H1 (cell line): ENCODE results near the gene TMTC4. TPM values are rescaled to one million over a fixed set of nuclear protein-coding genes. Genes with fewer than 3 reads are reported as not detected.

ENCODE experiments used
- CTCF ChIA-PET: fragments of 300-600 bp; sonication (Branson Sonifier 250); formaldehyde crosslinking; loops from one replicate; lab custom pipeline; 2021; ENCODE audit not compliant: partially characterized antibody; lab: Charles Lee
- POLR2A ChIA-PET: fragments of 300-600 bp; sonication (Branson Sonifier 250); formaldehyde crosslinking; loops from one replicate; lab custom pipeline; 2021; ENCODE audit warnings: inconsistent platforms; ENCODE audit not compliant: partially characterized antibody; lab: Charles Lee
- DNase-seq, 2 experiments: peaks; one replicate each; pipeline versions ENCODE4 v3.0.0 to v3.0.0-alpha.2; 2010 to 2022; ENCODE audit warnings: low spot score in 2 of 2, low read depth in 1 of 2, mixed read lengths in 1 of 2
- FAIRE-seq: peaks from 2 replicates; lab custom pipeline; 2011; peaks lifted over from hg19 to GRCh38; lab: Jason Lieb, UNC
- H2AFZ ChIP-seq: 2 replicates; pipeline ENCODE4 v1.8.1; 2012; ENCODE audit warnings: low read length, inconsistent platforms
- H2AK5ac ChIP-seq: 2 replicates; pipeline ENCODE4 v1.6.1; 2013; ENCODE audit warnings: low read depth, low read length
- H2BK120ac ChIP-seq: replicated peaks from 2 replicates; pipeline ENCODE3; 2013; ENCODE audit warnings: low read depth, low read length, inconsistent platforms
- H2BK12ac ChIP-seq: 2 replicates; pipeline ENCODE4 v1.6.1; 2013; ENCODE audit warnings: low read depth, low read length
- H2BK15ac ChIP-seq: 2 replicates; pipeline ENCODE4 v1.6.1; 2013; ENCODE audit warnings: low read length
- H2BK20ac ChIP-seq: 2 replicates; pipeline ENCODE4 v1.6.1; 2013; ENCODE audit warnings: low read length
- H2BK5ac ChIP-seq: 2 replicates; pipeline ENCODE4 v1.6.1; 2013; ENCODE audit warnings: low read depth, low read length
- H3K14ac ChIP-seq: 2 replicates; pipeline ENCODE4 v1.6.1; 2013; ENCODE audit warnings: inconsistent platforms; ENCODE audit not compliant: insufficient read length
- H3K18ac ChIP-seq: 2 replicates; pipeline ENCODE4 v1.6.1; 2013; ENCODE audit warnings: low read length; ENCODE audit errors: extremely low read depth
- H3K23ac ChIP-seq: 2 replicates; pipeline ENCODE4 v1.6.1; 2013; ENCODE audit warnings: inconsistent platforms; ENCODE audit not compliant: insufficient read length
- H3K23me2 ChIP-seq: 2 replicates; pipeline ENCODE4 v1.6.1; 2013; ENCODE audit warnings: low read depth, low read length
- H3K27ac ChIP-seq: 2 replicates; pipeline ENCODE4 v1.6.1; 2011; ENCODE audit warnings: low read depth, low read length, inconsistent platforms
- H3K27me3 ChIP-seq, 4 experiments: replicated peaks in 1 of 4; 1 replicate in 1 of 4; 2 replicates in 3 of 4; pipeline versions ENCODE4 v1.6.1 to v1.8.1; 2011 to 2013; ENCODE audit warnings: low read length in 3 of 4, mild to moderate bottlenecking in 3 of 4, inconsistent platforms in 2 of 4, mixed read lengths in 2 of 4, moderate library complexity in 1 of 4; ENCODE audit not compliant: control insufficient read depth in 3 of 4, insufficient read depth in 3 of 4; ENCODE audit errors: extremely low read depth in 1 of 4
- H3K36me3 ChIP-seq, 4 experiments: 2 replicates each; pipeline versions ENCODE4 v1.6.1 to v1.8.1; 2011 to 2013; ENCODE audit warnings: mild to moderate bottlenecking in 4 of 4, low read length in 3 of 4, moderate library complexity in 2 of 4, control low read depth in 1 of 4, inconsistent platforms in 1 of 4; ENCODE audit not compliant: insufficient read depth in 4 of 4, control insufficient read depth in 2 of 4
- H3K4ac ChIP-seq: replicated peaks from 2 replicates; pipeline ENCODE3; 2013; ENCODE audit warnings: low read length, low read depth, mixed read lengths, inconsistent platforms; ENCODE audit not compliant: insufficient read length
- H3K4me1 ChIP-seq, 4 experiments: replicated peaks in 1 of 4; 1 replicate in 1 of 4; 2 replicates in 3 of 4; pipeline versions ENCODE4 v1.6.1 to v1.8.1; 2011 to 2013; ENCODE audit warnings: low read length in 3 of 4, inconsistent platforms in 2 of 4, mixed read lengths in 1 of 4; ENCODE audit not compliant: insufficient read depth in 4 of 4, control insufficient read depth in 3 of 4
- H3K4me2 ChIP-seq, 2 experiments: 2 replicates each; pipeline versions ENCODE4 v1.6.1 to v1.8.1; 2011 to 2013; ENCODE audit warnings: low read depth in 2 of 2, low read length in 2 of 2, control low read depth in 1 of 2, inconsistent platforms in 1 of 2, mild to moderate bottlenecking in 1 of 2; ENCODE audit not compliant: insufficient read depth in 1 of 2
- H3K4me3 ChIP-seq, 4 experiments: fragments of 200-600, 300-600 bp in 1 of 4; sonication (generic), shearing (Covaris generic), sonication (Bioruptor Twin) in 1 of 4; 2 replicates each; pipeline versions ENCODE4 v1.5.1 to v1.8.1; 2011 to 2016; ENCODE audit warnings: low read length in 4 of 4, low read depth in 3 of 4, control low read depth in 2 of 4, inconsistent platforms in 2 of 4, mild to moderate bottlenecking in 2 of 4, mixed read lengths in 1 of 4, moderate library complexity in 1 of 4; ENCODE audit not compliant: insufficient read depth in 2 of 4; ENCODE audit errors: extremely low read depth in 1 of 4
- H3K56ac ChIP-seq: replicated peaks from 2 replicates; pipeline ENCODE3; 2013; ENCODE audit warnings: low read depth, mild to moderate bottlenecking, mixed read lengths, low read length, inconsistent platforms; ENCODE audit not compliant: insufficient read length
- H3K79me1 ChIP-seq: 2 replicates; pipeline ENCODE4 v1.6.1; 2013; ENCODE audit warnings: low read depth, low read length, control low read depth
- H3K79me2 ChIP-seq, 2 experiments: 2 replicates each; pipeline versions ENCODE4 v1.6.1 to v1.8.1; 2012 to 2013; ENCODE audit warnings: low read length in 2 of 2, mild to moderate bottlenecking in 2 of 2, inconsistent platforms in 1 of 2; ENCODE audit not compliant: insufficient read depth in 2 of 2, control insufficient read depth in 1 of 2
- H3K9ac ChIP-seq, 4 experiments: replicated peaks in 1 of 4; 1 replicate in 1 of 4; 2 replicates in 3 of 4; pipeline versions ENCODE4 v1.6.1 to v1.8.1; 2011 to 2013; ENCODE audit warnings: low read depth in 3 of 4, low read length in 3 of 4, control low read depth in 2 of 4, mild to moderate bottlenecking in 2 of 4, moderate library complexity in 2 of 4, inconsistent platforms in 1 of 4; ENCODE audit errors: extremely low read depth in 1 of 4
- H3K9me3 ChIP-seq, 2 experiments: 2 replicates each; pipeline versions ENCODE4 v1.6.1 to v1.8.1; 2012 to 2013; ENCODE audit warnings: mild to moderate bottlenecking in 2 of 2, moderate library complexity in 2 of 2, control low read depth in 1 of 2, inconsistent platforms in 1 of 2, low read depth in 1 of 2, low read length in 1 of 2, mixed read lengths in 1 of 2; ENCODE audit not compliant: insufficient read depth in 2 of 2
- H4K20me1 ChIP-seq, 2 experiments: replicated peaks in 1 of 2; 2 replicates each; pipeline versions ENCODE3 to v1.8.1; 2011 to 2013; ENCODE audit warnings: inconsistent platforms in 2 of 2, low read length in 2 of 2, mild to moderate bottlenecking in 1 of 2; ENCODE audit not compliant: insufficient read depth in 2 of 2, control insufficient read depth in 1 of 2
- H4K5ac ChIP-seq: 2 replicates; pipeline ENCODE4 v1.6.1; 2013; ENCODE audit warnings: low read length, low read depth, mixed read lengths, inconsistent platforms; ENCODE audit not compliant: insufficient read length
- H4K8ac ChIP-seq: 2 replicates; pipeline ENCODE4 v1.8.0; 2013; ENCODE audit warnings: mild to moderate bottlenecking, moderate library complexity, low read length, inconsistent platforms; ENCODE audit not compliant: insufficient read depth; ENCODE audit errors: extremely low read depth
- H4K91ac ChIP-seq: replicated peaks from 2 replicates; pipeline ENCODE3; 2013; ENCODE audit warnings: low read length, mixed read lengths, inconsistent platforms; ENCODE audit not compliant: insufficient read length
- BRCA1 ChIP-seq: IDR thresholded peaks from 2 replicates; pipeline ENCODE4 v1.6.1; 2012; ENCODE audit warnings: low read depth, low read length, improper control_type of control experiment
- GTF2F1 ChIP-seq: IDR thresholded peaks from 2 replicates; pipeline ENCODE4 v1.6.1; 2012; ENCODE audit warnings: low read depth, low read length, improper control_type of control experiment, borderline replicate concordance
- NANOG ChIP-seq: IDR thresholded peaks from 2 replicates; pipeline ENCODE4 v1.6.1; 2011; ENCODE audit warnings: low read length, low read depth, mild to moderate bottlenecking, inconsistent platforms; ENCODE audit not compliant: insufficient read depth, poor library complexity, severe bottlenecking
- NRF1 ChIP-seq: IDR thresholded peaks from 2 replicates; pipeline ENCODE4 v1.6.1; 2011; ENCODE audit warnings: mild to moderate bottlenecking, low read depth, low read length, improper control_type of control experiment
- SIN3A ChIP-seq, 2 experiments: IDR thresholded peaks in 1 of 2; conservative IDR thresholded peaks in 1 of 2; 2 replicates each; pipeline ENCODE4 v1.6.1; 2011 to 2012; ENCODE audit warnings: low read length in 2 of 2, improper control_type of control experiment in 1 of 2, low read depth in 1 of 2, mild to moderate bottlenecking in 1 of 2
- SP1 ChIP-seq: IDR thresholded peaks from 2 replicates; pipeline ENCODE4 v1.6.1; 2011; ENCODE audit warnings: low read depth, low read length
- SP4 ChIP-seq: IDR thresholded peaks from 2 replicates; pipeline ENCODE4 v1.6.1; 2012; ENCODE audit warnings: low read length, inconsistent platforms
- TBP ChIP-seq: IDR thresholded peaks from 2 replicates; pipeline ENCODE4 v1.6.1; 2011; ENCODE audit warnings: low read depth, low read length, improper control_type of control experiment
- WGBS, 2 experiments: shearing (Covaris generic) in 1 of 2; methylation state at CpG; one replicate each; pipeline versions ENCODE4 v1.1.6 to v1.1.7; 2013 to 2015; ENCODE audit warnings: low lambda C conversion rate in 2 of 2, mixed read lengths in 2 of 2, inconsistent platforms in 1 of 2, low coverage in 1 of 2, missing lambda C conversion rate in 1 of 2; ENCODE audit not compliant: insufficient replicate concordance in 2 of 2, insufficient coverage in 1 of 2, insufficient read length in 1 of 2; ENCODE audit errors: extremely low coverage in 1 of 2, missing lambda C conversion rate in 1 of 2; 5-methylcytosine and 5-hydroxymethylcytosine counted together
- polyA plus RNA-seq, 7 experiments: library from polyadenylated mRNA; depleted of rRNA in 3 of 7; stranded (reverse) in 5 of 7; unstranded in 2 of 7; fragments of >200 nt in 5 of 7; fragments of 200-250 nt in 2 of 7; gene quantifications; 1 replicate in 5 of 7; 2 replicates in 1 of 7; 4 replicates in 1 of 7; pipeline versions ENCODE4 v1.2.1 to v1.2.3, GENCODE V29; 2011 to 2013; ENCODE audit warnings: missing spikeins in 2 of 7, mixed read lengths in 2 of 7
- total RNA-seq: library from RNA; stranded (reverse); fragmentation: NEBNext Ultra II Directional; extraction: Animal tissue kit (Norgen Biotek cat#: 25700); gene quantifications from 2 replicates; pipeline ENCODE4 v1.2.1, GENCODE V29; 2021
- TF ChIP-seq, protein P1 (sequence below), 3 experiments: IDR thresholded peaks; 1 replicate in 2 of 3; 2 replicates in 1 of 3; pipeline versions ENCODE4 v1.5.1 to v1.6.1; 2011; ENCODE audit warnings: low read length in 3 of 3, mild to moderate bottlenecking in 3 of 3, inconsistent platforms in 2 of 3, low read depth in 1 of 3, moderate library complexity in 1 of 3; ENCODE audit not compliant: insufficient read depth in 1 of 3; ENCODE audit errors: control extremely low read depth in 1 of 3

TMTC4 gene
- total and polyA plus RNA-seq, 2 of the 8 experiments (the other 6 are each of a cell fraction or from before 2014, with no cell fraction given), result 26.3 to 42.6 TPM

DNA sequence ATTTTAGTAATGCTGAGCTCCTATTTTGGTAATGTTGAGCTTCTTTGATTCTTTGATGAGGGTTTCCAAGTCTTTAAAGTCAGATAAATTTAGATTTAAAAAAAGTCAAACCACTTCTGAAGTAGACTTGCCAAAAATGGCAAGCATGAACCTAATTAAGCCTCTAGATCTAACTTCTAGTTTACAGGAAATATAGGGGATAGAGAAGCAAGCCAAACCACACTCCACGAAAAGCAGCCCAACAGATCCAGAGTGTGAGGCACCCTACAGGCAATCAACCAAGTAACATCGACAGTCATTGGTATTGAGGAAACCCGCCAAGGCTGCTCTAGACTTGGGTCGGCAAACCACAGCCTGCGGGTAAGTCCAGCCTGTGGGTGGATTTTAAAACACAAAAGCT lies 89.7 kb downstream of the TMTC4 start:
- no peak for FAIRE-seq

More for the DNA sequence above, 89.7 kb downstream of the TMTC4 start:
- no peak for TF ChIP-seq TBP
- no peak for TF ChIP-seq SP1
- TF ChIP-seq BRCA1, result no peak
- no peak for TF ChIP-seq NRF1
- no peak for TF ChIP-seq NANOG
- no peak for TF ChIP-seq GTF2F1
- TF ChIP-seq SIN3A (conservative IDR thresholded peaks at IDR 0.05 in 1 of 2, IDR thresholded peaks at IDR 0.05 in 1 of 2; ENCODE audit: low read depth in 1 of 2, low read length in 2 of 2), result no peak
- no peak for TF ChIP-seq SP4
- TF ChIP-seq, protein P1, sequence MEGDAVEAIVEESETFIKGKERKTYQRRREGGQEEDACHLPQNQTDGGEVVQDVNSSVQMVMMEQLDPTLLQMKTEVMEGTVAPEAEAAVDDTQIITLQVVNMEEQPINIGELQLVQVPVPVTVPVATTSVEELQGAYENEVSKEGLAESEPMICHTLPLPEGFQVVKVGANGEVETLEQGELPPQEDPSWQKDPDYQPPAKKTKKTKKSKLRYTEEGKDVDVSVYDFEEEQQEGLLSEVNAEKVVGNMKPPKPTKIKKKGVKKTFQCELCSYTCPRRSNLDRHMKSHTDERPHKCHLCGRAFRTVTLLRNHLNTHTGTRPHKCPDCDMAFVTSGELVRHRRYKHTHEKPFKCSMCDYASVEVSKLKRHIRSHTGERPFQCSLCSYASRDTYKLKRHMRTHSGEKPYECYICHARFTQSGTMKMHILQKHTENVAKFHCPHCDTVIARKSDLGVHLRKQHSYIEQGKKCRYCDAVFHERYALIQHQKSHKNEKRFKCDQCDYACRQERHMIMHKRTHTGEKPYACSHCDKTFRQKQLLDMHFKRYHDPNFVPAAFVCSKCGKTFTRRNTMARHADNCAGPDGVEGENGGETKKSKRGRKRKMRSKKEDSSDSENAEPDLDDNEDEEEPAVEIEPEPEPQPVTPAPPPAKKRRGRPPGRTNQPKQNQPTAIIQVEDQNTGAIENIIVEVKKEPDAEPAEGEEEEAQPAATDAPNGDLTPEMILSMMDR (IDR thresholded peaks at IDR 0.05; ENCODE audit: control extremely low read depth in 1 of 3, insufficient read depth in 1 of 3, low read depth in 1 of 3, low read length in 3 of 3), result no peak
- no peak overlapping the region for H4K5ac ChIP-seq
- ChIA-PET POLR2A (no interaction called here), CTCF (interaction anchor here (0.6 to 11.7 kb wide), 4 partner anchors 10 to 102 kb away, joined by 3 to 128 read pairs (median 4); no protein-coding TSS in a partner anchor)
- H3K36me3 ChIP-seq, result peaks cover 0 to 6% (median 1%) of the 10 kb centered on the region in 4 experiments; a peak in 1 of 8 replicates
- DNase-seq, result no peak
- 94% methylated on average over 5 of the region's 5 CpGs; no CpG with 5 or more reads in 1 of the 2 experiments for WGBS, 2 experiments
- H4K91ac ChIP-seq, result no peak overlapping the region
- H3K79me1 ChIP-seq, result no peaks in the 10 kb centered on the region
- H3K23me2 ChIP-seq, result peaks cover 1% of the 10 kb centered on the region; the same call in 1 of the 2 replicates
- H3K9me3 ChIP-seq, result peaks cover 4 to 10% of the 10 kb centered on the region in 2 experiments; a peak in 2 of 4 replicates
- peaks cover 0 to 6% (median 6%) of the 10 kb centered on the region in 4 experiments; a peak in 6 of 7 replicates for H3K27me3 ChIP-seq
- H3K27ac ChIP-seq, result no peak overlapping the region
- H3K18ac ChIP-seq, result no peak overlapping the region
- no peak overlapping the region for H2BK120ac ChIP-seq
- peaks cover 0 to 2% (median 0%) of the 10 kb centered on the region in 4 experiments; a peak in 1 of 7 replicates for H3K4me1 ChIP-seq
- no peak overlapping the region for H2BK20ac ChIP-seq
- no peak overlapping the region for H2BK5ac ChIP-seq
- no peak overlapping the region for H3K9ac ChIP-seq
- H4K20me1 ChIP-seq, result no peaks in the 10 kb centered on the region
- H2AK5ac ChIP-seq, result no peak overlapping the region
- no peak overlapping the region for H3K14ac ChIP-seq
- H4K8ac ChIP-seq, result no peak overlapping the region
- no peak overlapping the region for H3K23ac ChIP-seq
- no peak overlapping the region for H3K4me3 ChIP-seq
- H3K56ac ChIP-seq, result no peak overlapping the region
- H3K79me2 ChIP-seq, result no peaks in the 10 kb centered on the region
- H3K4ac ChIP-seq, result no peak overlapping the region
- H2BK12ac ChIP-seq, result no peak overlapping the region
- H2AFZ ChIP-seq, result no peak overlapping the region
- no peak overlapping the region for H2BK15ac ChIP-seq
- H3K4me2 ChIP-seq, result no peak overlapping the region
